Smooth muscle cell (in vitro differentiated cells): ENCODE data around the gene DUS3L. TPM values are rescaled to one million over a fixed set of nuclear protein-coding genes. Genes with fewer than 3 reads are reported as not detected.
A peak's percentile ranks its signal among the peaks of the same experiment; 100 is the strongest.

ENCODE experiments used
- DNase-seq: peaks from one replicate; lab custom pipeline; 2025; ENCODE audit not compliant: unreplicated experiment; lab: John Stamatoyannopoulos, UW
- H2AFZ ChIP-seq: fragments of 200-600 bp; sonication (generic); 2 replicates; pipeline ENCODE4 v1.6.0; 2016; ENCODE audit warnings: antibody characterized with exemption, low read depth, mild to moderate bottlenecking
- H3F3A ChIP-seq: fragments of 200-600 bp; sonication (generic); 2 replicates; pipeline ENCODE4 v1.6.0; 2017; ENCODE audit warnings: antibody characterized with exemption, low read depth
- H3K27ac ChIP-seq: fragments of 200-600 bp; sonication (generic); 2 replicates; pipeline ENCODE4 v1.5.1; 2016; ENCODE audit warnings: low read depth, mild to moderate bottlenecking
- H3K27me3 ChIP-seq: fragments of 200-600 bp; sonication (generic); 2 replicates; pipeline ENCODE4 v1.6.1; 2016; ENCODE audit warnings: low read depth, mild to moderate bottlenecking
- H3K36me3 ChIP-seq: fragments of 200-600 bp; sonication (generic); 2 replicates; pipeline ENCODE4 v1.5.1; 2016; ENCODE audit warnings: low read depth
- H3K4me1 ChIP-seq: fragments of 200-600 bp; sonication (generic); 2 replicates; pipeline ENCODE4 v1.5.1; 2016; ENCODE audit warnings: low read depth
- H3K4me2 ChIP-seq: fragments of 200-600 bp; sonication (generic); 2 replicates; pipeline ENCODE4 v1.6.0; 2016; ENCODE audit warnings: mild to moderate bottlenecking
- H3K4me3 ChIP-seq: fragments of 200-600 bp; sonication (generic); 2 replicates; pipeline ENCODE4 v1.5.1; 2016; ENCODE audit warnings: mild to moderate bottlenecking
- H3K79me2 ChIP-seq: fragments of 200-600 bp; sonication (generic); 2 replicates; pipeline ENCODE4 v1.6.0; 2016; ENCODE audit warnings: low read depth, mild to moderate bottlenecking
- H3K9ac ChIP-seq: fragments of 200-600 bp; sonication (generic); 2 replicates; pipeline ENCODE4 v1.6.0; 2016; ENCODE audit warnings: low read depth
- H3K9me3 ChIP-seq: fragments of 200-600 bp; sonication (generic); replicated peaks from 2 replicates; pipeline ENCODE4 v1.5.1; 2016; ENCODE audit warnings: low read depth
- H4K20me1 ChIP-seq: fragments of 200-600 bp; sonication (generic); 2 replicates; pipeline ENCODE4 v1.6.0; 2016; ENCODE audit warnings: low read depth
- CTCF ChIP-seq: fragments of 200-600 bp; sonication (generic); IDR thresholded peaks from 2 replicates; pipeline ENCODE4 v1.5.1; 2017; ENCODE audit warnings: borderline replicate concordance, mild to moderate bottlenecking, antibody characterized with exemption; ENCODE audit not compliant: insufficient read depth, poor library complexity, severe bottlenecking
- WGBS: methylation state at CpG from one replicate; pipeline ENCODE4 v1.1.7; 2016; ENCODE audit warnings: low lambda C conversion rate; 5-methylcytosine and 5-hydroxymethylcytosine counted together
- polyA plus RNA-seq: library from polyadenylated mRNA; unstranded; fragments of >200 nt; fragmentation: Nextera tagmentation; extraction: Ambion mirVana; gene quantifications from 2 replicates; pipeline ENCODE4 v1.2.1, GENCODE V29; 2016
- total RNA-seq: library from RNA; depleted of rRNA; stranded (reverse); fragments of >200 nt; gene quantifications from 2 replicates; pipeline ENCODE4 v1.2.3, GENCODE V29; 2014

Gene DUS3L
- total and polyA plus RNA-seq, 2 experiments from 2014 or later, result 18.5 to 19.7 TPM

GRCh38 chr19:5829567-5830310, 38.8 kb upstream of the DUS3L start:
- WGBS, result 77% methylated on average over 34 of the region's 34 CpGs
- Histone ChIP-seq H3K79me2 (no peaks in the 10 kb centered on the region), H3K9ac (peak overlapping the region; percentile 85), H3K36me3 (no peaks in the 10 kb centered on the region), H3K4me1 (no peaks in the 10 kb centered on the region), H3K4me2 (peak overlapping the region; percentile 84), H3K9me3 (no peaks in the 10 kb centered on the region), H3F3A (no peaks in the 10 kb centered on the region), H3K4me3 (peak overlapping the region; percentile 53), H4K20me1 (no peaks in the 10 kb centered on the region), H2AFZ (no peak overlapping the region), H3K27ac (peak overlapping the region; percentile 93), H3K27me3 (no peaks in the 10 kb centered on the region)
- no peak for TF ChIP-seq CTCF
- no peak for DNase-seq

GRCh38 chr19:5828661-5829566, 38.0 kb upstream of the DUS3L start:
- 4% methylated on average over 34 of the region's 47 CpGs for WGBS
- Histone ChIP-seq H3K9ac (peak overlapping the region; percentile 85), H2AFZ (no peak overlapping the region), H3K9me3 (no peaks in the 10 kb centered on the region), H3K36me3 (no peaks in the 10 kb centered on the region), H3K27ac (peak overlapping the region; percentile 93), H3K4me3 (peak overlapping the region; percentile 53), H3K27me3 (no peaks in the 10 kb centered on the region), H3K4me1 (no peaks in the 10 kb centered on the region), H3K4me2 (peak overlapping the region; percentile 84), H3K79me2 (no peaks in the 10 kb centered on the region), H4K20me1 (no peaks in the 10 kb centered on the region), H3F3A (no peaks in the 10 kb centered on the region)
- no peak for TF ChIP-seq CTCF
- peak; percentile 68 for DNase-seq

- Histone ChIP-seq H3K9ac (peak overlapping the region; percentile 85), H3K36me3 (no peaks in the 10 kb centered on the region), H3F3A (no peaks in the 10 kb centered on the region), H3K27ac (peak overlapping the region; percentile 93), H3K4me3 (peak overlapping the region; percentile 53), H3K9me3 (no peaks in the 10 kb centered on the region), H4K20me1 (no peaks in the 10 kb centered on the region), H3K4me1 (no peaks in the 10 kb centered on the region), H3K4me2 (peak overlapping the region; percentile 84), H3K27me3 (no peaks in the 10 kb centered on the region), H2AFZ (no peak overlapping the region), H3K79me2 (no peaks in the 10 kb centered on the region)
- 3% methylated on average over 79 of the region's 91 CpGs for WGBS
- TF ChIP-seq CTCF, result no peak
- peak; percentile 94 for DNase-seq
These were observed 37.1 kb upstream of the DUS3L start for GRCh38 chr19:5827891-5828660.
